Stimulated activated naive CD4-positive, alpha-beta T cell treated with Interleukin-2 at 50 U/mL for 16 hours (primary cell): ENCODE data around the gene F2RL2.
"Not testable (repeated sequence)": the region's sequence is repeated elsewhere in the genome, so short reads cannot be mapped to it uniquely, and the experiment has no call there.

Experiments
- DNase-seq: peaks from one replicate; lab custom pipeline; 2025; lab: John Stamatoyannopoulos, UW

Gene F2RL2

DNA sequence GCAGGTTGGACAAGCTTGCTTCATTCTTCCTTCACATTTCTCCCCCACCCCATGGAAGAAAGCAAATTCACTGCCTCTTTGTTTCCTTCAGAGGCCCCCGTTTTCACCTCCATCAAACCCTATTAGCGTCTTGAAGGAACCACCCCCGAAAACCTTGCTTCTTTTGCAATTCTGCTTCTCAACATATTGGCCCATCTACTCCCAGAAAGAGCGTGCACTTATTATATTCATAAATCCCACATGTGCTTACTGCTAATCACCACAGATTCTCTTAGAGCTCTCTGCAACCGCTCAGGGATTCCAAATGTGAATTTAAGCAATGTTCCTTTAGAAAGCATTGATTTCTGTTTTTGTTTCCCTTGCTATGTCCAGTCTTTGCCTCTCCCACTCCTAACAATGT, 1.1 kb downstream of the F2RL2 start:
- no peak for DNase-seq

DNA sequence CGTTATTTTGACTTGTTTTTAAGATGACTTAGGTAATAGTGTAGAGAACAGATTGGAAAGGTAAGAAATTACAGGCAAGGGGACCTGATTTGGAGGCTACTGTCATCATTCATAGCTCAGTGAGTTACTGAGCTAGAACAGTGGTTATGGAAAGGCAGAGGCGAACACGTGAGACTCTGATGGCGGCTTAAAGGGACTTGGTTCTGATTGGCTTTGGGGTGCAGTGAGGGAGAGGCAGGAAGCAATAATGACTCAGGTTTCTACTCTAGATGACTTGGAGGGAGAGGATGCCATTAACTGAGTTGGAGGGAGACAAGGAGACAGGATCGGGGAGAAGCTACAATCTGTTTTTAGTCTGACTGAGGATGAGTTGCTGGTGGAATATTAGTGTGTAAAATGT, 3.0 kb downstream of the F2RL2 start:
- DNase-seq = no peak

DNA sequence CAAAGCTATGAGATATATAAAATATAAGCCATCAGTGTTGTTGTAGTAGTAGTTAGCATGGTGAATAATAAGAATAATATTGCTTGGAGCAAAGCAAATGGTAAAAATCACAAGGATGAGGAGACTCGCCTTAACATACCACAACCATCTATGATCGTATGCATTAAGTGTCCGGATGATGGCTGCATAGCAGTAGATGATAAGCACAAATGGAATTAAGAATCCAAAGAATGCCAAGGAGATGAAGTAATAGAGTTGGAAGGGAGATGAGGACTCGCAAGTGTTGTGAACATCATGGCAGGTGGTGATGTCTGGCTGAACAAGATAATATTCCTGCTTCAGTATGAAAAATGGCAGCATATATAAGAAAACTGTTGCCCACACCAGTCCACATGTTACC, 5.5 kb downstream of the F2RL2 start:
- no peak for DNase-seq

DNA sequence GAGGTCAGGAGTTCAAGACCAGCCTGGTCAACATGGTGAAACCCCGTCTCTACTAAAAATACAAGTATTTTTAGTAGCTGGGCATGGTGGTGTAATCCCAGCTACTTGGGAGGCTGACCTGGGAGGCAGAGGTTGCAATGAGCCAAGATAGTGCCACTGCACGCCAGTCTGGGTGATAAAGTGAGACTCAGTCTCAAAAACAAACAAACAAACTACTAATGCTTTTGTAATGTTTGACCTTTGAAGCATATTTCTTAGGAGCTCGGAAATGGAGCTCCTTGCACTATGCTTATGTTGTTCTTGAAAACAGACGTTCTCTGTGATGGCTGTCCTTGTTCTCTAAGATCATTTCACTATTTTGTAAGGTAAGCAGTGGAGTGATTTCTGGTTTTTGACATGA, 6.0 kb downstream of the F2RL2 start:
- DNase-seq = no peak

DNA sequence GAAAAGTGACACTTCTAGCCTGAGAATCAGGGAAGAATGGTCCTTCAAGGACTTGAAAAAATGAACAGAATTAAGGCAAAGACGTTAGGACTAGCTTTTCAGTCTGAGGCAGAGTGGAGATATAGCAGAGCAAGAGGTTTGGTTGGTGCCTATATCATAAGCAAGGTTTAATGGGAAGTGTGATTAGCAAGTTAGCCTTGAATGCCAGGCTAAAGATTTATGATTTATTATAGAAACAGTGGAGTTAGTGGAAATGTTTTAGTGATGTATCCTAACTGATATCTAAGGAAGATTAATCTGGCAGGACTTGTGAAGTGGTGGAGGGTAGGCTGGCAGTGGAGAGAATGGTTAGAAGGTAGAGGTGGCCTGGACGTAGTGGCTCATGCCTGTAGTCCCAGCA, 7.0 kb downstream of the F2RL2 start:
- DNase-seq = no peak

DNA sequence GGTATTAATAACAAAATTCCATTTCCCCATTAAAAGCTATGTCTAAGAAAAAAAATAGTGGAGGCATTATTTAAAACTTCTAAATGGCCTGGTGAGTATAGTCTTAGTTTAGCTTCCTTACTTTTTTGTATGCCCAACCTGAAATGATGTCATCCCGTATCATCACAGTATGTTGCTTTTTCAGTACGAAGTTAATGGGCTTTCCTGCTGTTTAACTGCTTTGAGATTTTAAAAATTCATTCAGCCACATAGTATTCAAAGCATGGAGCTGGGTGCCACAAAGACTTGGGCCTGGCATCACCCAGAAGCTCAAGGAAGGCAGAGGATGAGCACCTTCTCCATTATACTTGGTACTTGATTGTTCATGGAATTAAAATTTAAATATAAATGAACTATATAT, 7.4 kb downstream of the F2RL2 start:
- no peak for DNase-seq

DNA sequence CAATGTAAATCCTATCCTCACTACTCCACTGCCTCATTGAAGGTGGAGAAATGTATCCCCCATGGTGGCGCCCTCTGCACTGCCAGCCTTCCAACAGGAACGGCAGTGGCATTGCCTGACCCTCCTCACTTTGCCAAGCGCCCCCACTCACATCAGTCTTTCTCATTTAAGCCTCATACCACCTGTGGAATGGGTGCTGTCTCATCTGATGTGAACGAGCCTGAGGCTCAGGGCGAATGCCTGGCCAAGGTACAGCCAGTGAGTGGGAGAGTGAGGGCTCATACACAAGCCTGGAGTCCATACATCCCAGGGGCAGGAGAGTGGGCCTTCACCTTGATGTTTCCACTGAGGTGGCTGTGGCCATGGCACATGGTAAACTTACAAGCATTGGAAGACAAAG, 10.3 kb downstream of the F2RL2 start:
- DNase-seq = no peak

DNA sequence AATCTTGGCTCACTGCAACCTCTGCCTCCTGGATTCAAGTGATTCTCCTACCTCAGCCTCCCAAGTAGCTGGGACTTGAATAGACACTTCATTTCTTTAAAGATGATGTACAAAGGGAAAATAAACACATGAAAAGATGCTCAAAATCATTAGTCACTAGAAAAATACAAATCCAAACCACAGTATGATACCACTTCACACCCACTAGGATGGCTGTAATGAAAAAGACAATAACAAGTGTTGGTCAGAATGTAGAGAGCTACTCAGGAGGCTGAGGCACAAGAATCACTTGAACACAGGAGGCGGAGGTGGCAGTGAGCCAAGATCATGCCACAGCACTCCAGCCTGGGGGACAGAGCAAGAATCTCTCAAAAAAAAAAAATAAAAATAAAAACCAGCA, 13.0 kb downstream of the F2RL2 start:
- no peak for DNase-seq

DNA sequence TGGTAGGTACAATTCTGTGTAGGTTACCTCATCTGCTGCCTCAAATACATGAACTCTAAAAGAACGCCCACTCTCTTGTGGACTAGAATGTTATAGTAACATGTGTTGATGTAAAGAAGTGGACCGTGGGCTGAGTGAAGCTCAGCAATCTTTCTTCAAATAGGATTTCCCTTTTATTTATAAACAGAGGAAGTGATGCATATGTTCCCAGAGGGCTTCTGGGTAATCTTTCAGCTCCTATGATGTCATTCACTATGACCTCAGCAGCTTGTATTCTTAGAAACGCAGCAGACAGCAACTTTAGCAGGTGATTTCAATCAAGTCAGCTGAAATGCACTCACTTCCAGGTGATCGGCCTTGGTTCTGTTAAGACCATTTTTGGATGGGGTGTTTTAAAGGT, 14.4 kb downstream of the F2RL2 start:
- no peak for DNase-seq

DNA sequence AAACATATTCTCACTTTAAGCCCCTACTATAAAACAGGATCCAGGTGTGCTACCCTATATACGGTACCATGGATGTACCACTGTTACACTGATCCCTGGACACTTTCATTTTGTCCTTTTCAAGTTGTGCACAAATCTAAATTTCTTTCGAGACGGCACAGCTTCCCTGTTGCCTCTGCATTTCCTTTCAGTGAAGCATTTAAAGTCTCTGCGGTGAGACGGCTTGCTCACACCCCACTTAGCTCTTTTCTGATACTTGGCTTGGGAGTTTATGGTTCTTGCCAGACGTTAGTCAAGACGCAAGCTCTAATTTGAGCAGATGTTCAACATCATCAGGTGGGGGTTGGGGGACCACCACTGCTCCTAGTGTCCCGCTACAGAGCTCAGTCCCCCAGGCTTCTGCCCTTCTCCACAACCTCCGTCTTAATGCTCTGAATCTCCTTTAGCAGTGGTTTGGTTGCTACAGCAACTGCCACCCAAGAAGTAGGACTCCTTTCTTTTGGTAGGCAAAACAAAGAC, 15.8 kb downstream of the F2RL2 start:
- DNase-seq = no peak

DNA sequence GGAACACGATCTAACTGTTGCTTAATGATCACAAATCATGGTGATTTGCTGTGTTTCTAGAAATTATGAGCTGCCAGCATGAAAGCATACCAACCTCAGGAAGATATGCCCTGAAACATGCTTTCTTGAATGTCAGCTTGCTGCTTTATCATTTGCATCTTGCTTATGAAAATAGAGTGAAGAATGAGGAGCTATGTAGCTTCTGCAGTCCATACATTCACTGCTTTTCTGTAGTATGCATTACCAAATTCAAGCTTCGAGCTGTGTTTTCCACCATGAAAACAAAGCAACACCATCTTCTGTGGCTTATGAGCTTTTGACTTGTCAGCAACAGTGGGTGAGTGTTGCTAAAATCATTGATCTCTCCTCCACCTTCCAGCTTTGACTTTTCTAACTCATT, 16.5 kb downstream of the F2RL2 start:
- DNase-seq = no peak

DNA sequence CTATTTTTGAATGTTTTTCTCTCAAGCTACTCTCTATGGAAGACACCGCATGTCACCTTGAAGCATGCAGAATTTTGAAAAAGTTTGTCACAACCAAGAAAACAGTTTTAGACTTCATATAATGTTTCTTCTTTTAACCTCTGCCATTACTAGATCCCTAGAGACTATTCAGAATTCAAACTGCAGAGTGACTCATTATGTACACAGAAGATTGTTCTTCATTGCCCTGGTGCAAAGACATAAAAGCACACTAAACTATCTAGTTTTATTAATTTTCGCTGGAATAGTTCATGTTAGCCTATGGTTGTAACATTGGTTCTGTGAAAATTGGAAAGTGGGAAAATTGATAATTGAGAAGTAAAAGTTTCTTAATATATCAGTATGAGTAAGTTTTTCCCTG, 18.4 kb downstream of the F2RL2 start:
- DNase-seq = no peak

DNA sequence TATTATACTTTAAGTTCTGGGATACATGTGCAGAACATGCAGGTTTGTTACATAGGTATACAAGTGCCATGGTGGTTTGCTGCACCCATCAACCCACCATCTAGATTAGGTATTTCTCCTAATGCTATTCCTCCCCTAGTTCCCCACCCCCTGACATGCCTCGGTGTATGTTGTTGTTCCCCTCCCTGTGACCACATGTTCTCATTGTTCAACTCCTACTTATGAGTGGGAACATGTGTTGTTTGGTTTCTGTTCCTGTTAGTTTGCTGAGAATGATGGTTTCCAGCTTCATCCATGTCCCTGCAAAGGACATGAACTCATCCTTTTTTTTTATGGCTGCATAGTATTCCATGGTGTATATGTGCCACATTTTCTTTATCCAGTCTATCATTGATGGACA, 19.2 kb downstream of the F2RL2 start:
- DNase-seq = not testable (repeated sequence)

DNA sequence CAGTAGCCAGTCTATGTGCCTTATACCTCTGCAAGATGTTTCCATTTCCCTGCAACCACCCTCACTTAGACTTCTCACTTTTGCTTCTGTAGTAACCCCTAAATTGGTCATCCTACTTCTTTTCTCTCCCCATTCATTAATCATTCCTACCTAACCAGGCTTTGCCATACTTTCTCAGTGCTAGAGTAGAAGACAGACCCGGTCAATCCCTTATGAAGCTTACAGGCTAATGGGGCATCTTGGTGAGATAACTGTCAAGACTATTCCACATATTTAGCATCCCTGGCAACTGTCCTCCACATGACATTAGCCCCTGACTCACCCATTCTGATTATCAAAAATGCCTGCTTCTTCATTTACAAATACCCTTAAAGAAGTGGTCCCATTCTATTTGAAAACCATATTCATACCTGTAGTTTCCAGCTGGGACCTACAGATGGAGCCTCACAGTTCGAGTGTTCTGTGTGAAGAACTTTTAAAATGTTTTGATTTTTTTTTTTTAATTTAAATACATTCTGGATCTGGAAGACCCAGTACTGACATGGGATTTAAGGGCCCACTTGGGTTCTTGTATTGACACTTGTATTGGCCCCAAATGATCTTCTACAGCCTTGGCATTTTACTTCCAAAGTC, 21.0 kb downstream of the F2RL2 start:
- DNase-seq = no peak

DNA sequence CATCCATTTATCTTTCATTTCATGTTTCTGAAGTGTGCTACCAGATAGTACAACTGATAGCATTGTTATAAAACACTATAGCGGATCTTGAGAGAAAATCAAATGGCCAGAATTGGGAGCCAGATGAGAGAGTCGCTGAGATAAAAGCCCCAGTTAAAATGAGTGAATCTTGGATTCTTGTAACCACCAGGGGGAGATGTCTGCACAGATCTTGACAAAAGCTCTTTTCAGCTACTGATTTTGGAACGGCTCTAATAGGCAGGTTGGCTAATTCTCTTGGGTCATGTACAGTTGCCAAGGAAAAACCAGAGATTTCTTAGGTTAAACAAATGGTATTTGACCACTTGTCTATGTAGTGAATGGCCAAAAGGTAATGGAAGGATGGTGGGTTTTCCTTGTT, 21.7 kb downstream of the F2RL2 start:
- DNase-seq = no peak

DNA sequence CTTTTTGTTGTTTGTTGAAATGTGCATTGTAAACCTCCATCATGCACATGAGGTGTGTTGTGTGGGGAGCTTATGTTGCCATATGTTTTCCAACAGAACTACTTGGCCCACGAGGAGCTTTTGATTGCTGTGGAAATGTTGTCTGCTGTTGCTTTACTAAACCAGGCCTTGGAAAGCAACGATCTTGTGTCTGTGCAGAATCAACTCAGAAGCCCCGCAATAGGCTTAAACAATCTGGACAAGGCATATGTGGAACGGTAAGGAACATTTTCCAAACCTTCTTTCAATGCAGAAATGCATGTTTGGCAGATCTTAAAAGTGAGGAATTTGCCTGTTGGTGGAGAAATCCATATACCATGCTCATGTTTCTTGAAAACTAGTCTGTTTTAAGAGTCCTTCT, 22.5 kb downstream of the F2RL2 start:
- no peak for DNase-seq

DNA sequence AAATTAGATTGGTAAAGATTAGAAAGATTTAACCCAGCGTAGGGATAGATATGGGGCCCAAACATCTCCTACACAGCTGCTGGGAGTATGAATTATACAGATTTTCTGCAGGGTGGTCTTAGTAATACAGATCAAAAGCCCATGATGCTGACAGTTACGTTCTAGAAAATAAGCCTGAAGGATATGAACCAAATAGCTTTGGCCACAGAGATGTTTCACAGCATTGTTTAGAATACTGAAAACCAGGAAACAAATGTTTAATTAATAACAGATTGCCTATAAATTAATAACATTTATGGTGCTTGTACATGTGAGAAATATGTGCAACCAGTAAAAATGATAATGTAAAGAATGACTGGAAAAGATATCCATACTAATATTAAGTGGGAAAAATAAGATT, 24.7 kb downstream of the F2RL2 start:
- DNase-seq = no peak

DNA sequence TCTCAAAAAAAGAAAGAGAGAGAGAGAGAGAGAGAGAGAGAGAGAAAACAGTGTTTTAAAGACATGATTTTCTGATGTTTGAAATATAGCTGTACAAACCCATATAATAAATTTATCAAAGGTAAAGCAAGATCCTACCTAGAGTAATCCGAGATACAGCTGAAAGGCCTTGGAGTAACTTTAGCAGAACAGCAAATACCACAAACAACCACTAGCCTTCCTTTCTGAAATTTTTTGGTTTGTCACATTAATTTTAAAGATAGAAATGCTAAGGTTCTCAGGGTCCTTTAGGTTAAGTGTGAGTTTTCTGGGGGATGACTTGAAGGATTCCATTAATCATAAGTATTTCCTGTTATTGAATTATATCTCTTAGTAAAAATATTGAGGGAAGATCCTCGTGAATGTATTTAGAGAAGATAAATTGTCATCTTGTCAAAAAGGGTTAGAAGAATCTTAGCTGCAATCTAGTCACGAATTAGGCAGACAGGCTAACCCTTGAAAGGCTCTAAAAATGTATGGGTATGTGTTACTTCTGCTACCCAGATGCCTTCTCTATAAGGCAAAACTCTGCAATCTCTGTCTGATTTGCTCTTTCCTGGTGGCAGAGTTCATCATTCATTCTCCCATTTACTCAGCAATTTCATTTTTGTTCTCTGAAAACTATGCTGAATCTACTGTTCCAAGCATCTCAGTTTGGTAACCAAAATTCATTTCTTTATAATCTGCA, 27.3 kb downstream of the F2RL2 start:
- no peak for DNase-seq

DNA sequence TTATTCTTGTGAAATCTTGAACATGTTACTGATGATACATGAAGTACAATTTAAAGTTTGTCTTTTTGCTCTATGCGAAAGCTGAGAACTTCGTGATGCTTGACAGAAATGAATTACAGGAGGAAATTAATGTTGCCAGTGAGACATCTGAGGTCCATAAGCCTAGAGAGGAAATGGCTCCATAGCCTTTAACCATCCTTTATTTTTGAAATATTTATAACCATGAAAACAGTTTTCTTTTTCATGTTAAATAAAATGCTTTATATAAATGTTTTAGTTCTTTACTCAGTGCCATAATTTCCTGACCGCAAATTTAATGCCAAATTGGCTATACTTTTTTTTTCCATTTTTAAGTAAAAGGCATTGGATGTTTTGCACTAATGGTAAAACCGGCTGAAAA, 29.1 kb downstream of the F2RL2 start:
- no peak for DNase-seq

DNA sequence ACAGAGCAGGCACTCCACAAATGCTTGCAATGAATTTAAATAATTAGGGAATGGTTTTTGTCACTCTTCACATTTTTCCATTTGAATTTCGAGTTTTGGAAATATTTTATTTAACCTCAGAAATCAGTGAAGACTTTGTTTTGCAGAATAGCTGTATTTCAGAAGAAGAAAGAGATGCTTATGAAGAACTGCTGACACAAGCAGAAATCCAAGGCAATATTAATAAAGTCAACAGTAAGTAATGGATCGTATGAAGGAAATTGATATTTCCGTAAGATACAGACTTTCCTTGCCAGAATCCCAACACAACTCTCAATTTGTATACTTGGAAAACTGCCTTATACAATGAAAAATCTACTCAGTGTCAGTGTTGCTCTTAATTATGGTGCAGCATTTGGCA, 30.5 kb downstream of the F2RL2 start:
- DNase-seq = no peak

DNA sequence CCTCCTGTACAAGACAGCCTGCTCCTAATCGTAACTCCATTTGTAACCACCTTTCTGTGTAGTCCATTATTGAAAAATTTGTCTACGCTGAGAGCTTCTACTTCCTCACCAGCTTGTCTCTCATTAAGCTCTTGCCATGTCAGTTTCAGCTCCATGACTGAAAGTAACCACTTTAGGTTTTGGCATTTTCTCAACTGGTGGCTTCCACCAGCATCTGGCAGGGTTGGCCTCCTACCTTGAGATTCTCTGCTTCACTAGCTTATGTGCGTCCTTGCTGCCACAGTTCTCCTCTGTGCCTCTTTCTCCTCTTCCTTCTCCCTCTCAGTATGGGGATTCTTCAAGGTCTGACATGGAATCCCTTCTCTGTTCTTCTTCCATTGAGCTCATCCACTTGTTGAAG, 31.8 kb downstream of the F2RL2 start:
- DNase-seq = no peak

DNA sequence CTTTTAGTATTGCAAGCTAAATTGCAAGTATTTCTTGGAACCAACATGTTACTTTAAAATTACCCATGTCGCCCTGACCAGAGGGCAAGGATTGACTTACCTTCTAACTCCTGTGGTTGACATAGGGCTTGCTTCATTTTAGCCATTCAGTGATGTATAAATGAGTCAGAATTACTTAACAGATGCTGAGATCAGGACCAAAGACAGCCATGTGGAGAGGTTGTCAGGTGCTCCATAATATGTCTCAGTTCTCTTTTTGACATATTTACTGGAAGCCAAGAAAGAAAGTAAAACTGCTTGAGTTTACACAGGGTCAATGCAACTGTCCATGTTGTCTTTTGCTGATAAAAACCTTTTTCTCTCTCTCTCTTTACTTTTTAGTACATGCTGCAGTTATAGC, 33.2 kb downstream of the F2RL2 start:
- no peak for DNase-seq

DNA sequence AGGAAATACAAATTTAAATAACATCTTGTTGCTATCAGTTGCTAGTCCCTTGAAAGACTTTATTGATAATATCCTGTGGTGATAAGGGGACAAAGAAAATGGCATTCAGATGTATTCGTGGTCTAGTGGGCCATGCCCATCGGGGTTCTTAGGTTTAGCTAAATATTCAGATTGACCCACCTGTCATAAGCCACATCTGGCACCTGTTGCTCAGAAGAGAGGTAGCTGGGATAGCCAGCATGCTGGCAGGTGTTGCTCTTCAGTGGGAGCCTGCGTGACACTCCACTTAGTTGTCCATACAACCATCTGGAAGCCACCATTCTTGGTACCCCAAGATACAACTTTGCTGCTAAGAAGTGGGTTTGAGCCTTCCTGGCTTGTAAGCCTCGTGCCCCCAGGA, 36.7 kb downstream of the F2RL2 start:
- no peak for DNase-seq

DNA sequence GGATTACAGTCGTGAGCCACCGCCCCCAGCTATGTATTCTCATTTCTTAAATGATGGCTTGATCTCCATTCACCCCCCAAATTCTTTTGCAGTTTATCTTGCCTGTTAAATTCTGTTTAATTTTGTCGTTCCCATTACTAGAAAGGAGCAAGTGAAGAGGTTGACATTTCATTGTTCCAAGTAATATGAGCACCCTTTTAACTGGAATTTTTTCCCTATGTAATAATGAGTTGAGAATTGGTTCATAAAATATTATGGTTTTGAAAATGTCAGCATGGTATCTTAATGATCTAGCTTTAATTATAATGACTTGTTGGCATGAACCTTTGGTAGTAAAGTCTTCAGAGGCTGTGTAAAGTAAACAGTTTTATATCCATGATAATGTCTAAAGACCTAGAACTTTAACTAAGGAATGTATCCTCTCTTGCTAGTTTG, 37.4 kb downstream of the F2RL2 start:
- DNase-seq = no peak
